Measurements from ENCODE around the gene USP9X.
"Not testable (repeated sequence)": the region's sequence is repeated elsewhere in the genome, so short reads cannot be mapped to it uniquely, and the experiment has no call there.

Gene USP9X

DNA sequence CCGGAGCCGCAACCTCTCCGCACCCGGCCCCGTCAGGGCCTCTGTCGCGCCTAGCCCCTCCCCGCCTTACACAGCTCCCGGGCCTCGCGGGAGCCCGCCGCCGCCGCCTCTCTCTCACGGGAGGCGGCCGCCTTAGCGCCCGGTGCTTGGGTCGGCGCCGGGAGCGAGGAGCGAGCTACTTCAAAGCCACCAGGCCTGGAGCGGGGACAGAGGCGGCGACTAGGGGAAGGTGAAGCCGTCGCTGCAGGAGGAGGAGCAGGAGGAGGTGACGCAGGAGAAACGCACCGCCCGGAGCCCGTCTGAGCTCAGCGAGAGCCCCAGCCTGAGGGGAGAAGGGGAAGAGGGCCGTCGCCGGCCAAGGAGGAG lies 250 bp downstream of the USP9X start:
- no peak for DNase-seq (ENCODE audit: low read depth)

DNA sequence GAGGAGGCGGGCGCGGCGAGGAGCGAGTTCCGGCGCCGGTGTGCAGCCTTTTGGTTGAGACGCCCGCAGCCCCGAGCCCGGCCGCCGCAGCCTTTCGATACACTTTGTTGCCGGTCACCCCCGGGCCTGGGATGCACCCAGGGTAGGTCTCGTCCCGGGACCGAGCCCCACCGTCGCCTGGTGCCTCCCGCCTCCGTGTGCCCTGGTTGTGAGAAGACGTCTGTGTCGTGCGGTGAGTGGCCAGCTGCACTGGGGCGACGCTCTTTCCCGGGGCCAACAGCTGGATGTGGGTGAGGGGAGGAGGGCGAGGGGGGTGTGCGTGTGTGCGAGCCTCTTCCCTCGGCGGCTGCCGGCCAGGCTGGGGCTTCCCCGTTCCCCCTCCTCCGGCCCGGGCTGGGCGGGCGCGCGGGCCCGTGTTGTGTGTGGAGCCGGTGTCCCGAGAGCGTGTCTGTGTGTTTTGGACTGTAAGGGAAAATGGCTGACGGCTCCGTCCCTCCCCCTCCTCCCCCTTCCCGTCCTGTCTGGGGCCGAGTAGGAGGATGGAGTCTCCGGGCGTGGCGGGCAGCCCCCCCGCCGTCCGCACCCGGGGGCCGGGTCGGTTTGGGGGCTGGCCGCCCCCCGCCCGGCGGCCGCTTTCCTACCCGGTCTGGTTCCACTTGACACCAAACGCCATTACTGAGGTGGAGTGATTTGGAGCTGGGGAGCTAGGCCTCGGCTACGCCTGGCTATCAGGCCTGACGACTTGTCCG lies 807 bp downstream of the USP9X start:
- no peak for DNase-seq (ENCODE audit: low read depth)

DNA sequence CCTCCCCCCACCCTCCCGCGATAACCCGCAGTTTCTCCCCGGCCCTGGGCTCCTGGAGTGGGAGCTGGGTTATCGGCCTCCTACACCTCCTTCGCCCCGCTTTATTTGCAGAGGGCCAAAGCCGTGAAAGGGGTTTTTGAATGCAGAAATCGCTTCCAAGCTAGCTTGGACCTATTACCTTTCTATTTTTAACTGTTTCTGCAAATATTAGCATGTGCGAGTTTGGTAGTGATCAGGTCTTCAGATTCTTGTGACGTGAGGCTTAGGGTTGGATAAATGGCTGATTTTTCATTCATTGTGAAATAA lies 1.3 kb downstream of the USP9X start:
- DNase-seq (ENCODE audit: low read depth): no peak

DNA sequence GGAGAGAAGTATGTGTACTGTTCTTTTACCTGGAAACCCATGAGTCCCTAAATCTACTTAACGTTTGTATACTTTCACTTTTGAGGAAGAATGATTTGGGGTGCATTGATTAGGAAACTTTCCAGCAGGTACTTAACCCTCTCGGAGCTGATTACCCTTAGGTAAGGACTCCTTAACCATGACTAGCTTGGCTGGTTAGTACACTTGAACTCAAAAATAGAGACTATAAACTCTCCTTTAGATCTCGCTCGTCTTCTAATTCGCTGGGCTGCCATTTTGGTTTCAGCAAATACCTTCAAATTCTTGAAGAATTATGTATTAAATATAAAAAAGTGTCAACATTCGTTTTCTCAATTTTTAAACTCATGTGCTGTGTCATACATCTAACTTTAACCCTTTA lies 2.0 kb downstream of the USP9X start:
- DNase-seq (ENCODE audit: low read depth): no peak

DNA sequence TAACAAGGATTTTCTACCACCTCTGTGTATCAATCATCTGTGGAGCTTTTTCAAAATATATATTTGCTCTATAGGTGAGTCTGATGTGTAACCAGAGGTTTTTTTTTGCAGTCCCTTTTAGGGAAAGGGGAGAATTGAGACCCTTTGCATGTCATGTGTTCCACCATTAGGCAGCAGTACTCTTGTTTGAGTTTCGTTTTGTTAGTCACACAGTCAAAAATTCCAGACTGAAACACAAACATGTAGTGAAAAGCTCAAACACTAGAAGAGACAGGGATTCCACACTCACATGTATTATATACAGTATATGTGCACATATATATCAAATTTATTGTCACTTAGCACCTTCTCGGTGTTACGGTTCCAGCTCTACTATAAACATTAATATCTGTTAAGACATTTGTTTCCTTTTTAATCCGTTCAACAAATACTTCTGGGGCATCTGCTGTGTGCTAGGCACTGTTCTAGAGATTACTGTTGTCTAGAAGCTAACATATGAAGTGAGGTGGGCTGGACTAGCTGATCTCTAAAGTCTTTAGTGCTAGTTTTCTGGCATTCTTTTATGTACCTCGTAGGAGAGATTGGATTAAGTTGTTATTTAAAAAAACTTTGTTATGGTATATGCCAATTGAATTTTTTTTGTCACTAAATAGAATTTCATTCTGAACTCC lies 5.5 kb downstream of the USP9X start:
- no peak for DNase-seq (ENCODE audit: low read depth)

DNA sequence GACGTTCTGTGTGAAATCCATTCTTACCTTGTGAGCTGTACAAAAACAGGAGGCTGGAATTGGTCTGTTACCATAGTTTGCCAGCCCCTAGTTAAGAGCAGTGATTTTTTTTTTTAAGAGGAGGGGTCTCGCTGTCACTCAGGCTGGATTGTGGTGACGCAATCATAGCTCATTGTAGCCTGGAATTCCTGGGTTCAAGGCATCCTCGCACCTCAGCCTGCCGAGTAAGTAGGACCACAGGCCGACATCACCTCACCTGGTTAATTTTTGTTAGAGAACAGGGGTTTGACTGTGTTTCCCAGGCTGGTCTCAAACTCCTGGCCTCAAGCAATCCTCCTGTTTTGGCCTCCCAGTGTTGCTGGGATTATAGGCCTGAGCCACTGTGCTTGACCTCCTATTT lies 7.5 kb downstream of the USP9X start:
- DNase-seq (ENCODE audit: low read depth): no peak

DNA sequence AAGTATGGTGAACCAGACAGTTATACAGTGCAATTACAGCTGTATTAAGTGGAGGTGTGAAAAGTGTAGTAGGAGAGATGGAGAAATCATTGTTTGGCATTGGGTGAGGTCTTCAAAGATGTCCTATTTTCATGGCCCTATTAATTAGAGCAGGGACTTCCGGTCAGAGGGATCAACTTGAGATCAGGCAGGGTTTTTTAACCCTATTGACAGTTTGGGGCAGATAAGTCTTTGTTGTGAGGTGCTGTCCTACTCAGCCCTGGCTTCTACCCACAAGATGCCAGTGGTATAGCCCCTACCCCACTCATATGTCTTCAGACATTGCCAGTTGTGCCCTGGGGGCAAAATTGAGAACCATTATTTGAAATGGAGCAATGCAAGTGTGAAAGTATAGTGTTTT lies 9.9 kb downstream of the USP9X start:
- DNase-seq (ENCODE audit: low read depth): no peak

DNA sequence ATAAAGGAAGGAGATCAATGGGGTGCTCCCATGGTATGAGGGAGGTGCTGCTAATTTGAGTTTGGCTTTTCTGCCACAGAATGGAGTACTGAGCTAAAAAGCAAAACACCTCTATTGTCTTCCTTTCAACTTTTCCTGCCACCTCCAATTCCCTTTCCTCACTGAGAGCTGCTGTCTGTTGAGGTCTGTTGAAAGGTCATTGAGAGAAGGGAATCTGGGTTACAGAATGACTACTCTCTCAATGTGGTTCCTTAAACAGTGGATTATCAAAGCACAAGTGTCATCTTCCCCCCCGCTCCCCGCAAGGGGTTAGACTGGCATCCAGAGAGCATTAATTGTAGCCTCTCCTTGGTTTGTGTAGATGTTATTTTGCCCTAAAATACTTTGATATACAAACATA lies 10.7 kb downstream of the USP9X start:
- no peak for DNase-seq (ENCODE audit: low read depth)

DNA sequence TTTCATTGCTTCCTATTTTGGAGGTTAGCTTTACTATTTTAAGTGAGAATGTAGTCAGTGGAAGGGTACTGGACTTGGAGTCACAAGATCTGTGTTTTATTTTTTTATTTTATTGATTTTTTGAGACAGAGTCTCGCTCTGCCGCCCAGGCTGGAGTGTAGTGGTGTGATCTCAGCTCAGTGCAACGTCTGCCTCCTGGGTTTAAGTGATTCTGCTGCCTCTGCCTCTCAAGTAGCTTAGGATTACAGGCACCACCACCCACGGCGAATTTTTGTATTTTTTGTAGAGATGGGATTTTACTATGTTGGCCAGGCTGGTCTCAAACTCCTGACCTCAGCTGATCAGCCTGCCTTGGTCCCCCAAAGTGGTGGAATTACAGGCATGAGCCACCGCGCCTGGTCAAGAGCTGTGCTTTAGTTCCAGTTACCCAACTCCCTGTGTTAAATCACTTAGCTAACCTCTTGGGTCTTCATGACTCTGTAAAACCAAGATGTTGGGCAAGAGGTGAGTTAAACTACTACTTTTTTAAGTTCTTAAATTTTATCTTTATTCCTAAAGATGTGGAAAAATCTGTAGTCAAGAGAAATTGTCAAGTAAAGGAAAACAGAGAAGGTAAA lies 11.2 kb downstream of the USP9X start:
- DNase-seq (ENCODE audit: low read depth): no peak

DNA sequence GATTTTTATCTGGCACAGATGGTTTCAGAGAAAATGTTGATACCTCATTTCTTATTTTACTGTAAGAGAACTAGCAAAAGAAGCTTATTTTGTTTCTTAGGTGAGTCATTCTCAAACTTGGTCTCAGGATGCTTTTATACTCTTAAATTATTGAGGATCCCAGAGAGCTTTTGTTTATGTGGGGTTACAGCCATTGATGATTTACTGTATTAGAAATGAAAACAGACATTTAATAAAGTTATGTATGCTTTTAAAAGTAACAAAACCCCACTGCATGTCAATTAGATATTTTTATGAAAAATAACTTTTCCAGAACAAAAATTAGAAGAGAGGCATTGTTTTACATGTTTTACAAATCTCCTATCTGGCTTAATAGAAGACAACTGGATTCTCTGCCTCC lies 12.1 kb downstream of the USP9X start:
- no peak for DNase-seq (ENCODE audit: low read depth)

DNA sequence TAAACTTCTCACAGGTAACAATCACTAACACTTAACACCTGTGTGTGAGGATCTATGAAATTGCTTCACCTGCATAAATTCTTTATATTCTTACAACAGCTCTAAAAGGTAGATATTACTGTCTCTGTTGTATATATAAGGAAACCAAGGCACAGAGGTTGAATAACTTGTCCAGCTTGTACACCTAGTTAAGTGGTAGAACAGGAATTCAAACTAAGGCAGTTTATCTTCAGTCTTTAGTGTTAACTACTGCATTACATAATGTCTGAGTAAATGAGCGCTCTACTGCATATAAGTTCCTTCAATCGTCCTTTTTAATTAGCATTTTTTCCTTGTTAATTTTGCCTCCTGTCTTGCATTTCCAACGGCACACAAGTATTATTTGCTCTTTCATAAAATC lies 15.0 kb downstream of the USP9X start:
- no peak for DNase-seq (ENCODE audit: low read depth)

DNA sequence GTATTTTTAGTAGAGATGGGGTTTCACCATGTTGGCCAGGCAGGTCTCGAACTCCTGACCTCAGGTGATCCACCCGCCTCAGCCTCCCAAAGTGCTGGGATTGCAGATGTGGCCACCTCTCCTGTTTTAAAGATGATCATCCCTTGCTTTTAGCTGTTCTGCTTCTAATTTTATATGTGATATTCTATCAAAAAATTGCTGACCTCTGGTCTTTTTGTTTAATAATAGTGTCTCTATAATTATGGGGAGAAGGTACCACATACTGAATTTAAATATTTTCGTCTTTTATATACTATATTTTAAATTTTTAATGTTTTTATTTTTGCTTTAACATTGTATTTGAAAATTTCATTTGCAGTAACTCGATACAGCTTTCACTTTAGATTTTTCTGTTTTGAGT lies 15.6 kb downstream of the USP9X start:
- no peak for DNase-seq (ENCODE audit: low read depth)

DNA sequence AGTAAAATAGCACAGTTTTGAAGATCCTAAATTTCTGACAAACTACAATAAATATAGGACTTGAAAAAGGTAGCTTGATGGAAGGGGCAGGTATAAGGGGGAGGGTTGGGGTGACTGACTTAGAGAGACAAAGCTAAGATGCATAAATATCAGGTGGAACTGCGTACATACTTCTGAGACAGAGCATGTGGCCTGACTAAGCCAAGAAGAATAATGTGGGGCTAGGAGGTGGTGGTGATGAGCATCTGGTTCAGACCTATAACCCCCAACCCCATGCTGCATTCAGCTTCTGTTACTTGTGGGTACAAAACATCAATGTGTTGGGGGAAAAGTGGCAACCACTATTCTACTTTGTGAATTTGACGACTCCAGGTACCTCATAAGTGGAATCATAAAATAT lies 19.8 kb downstream of the USP9X start:
- no peak for DNase-seq (ENCODE audit: low read depth)

DNA sequence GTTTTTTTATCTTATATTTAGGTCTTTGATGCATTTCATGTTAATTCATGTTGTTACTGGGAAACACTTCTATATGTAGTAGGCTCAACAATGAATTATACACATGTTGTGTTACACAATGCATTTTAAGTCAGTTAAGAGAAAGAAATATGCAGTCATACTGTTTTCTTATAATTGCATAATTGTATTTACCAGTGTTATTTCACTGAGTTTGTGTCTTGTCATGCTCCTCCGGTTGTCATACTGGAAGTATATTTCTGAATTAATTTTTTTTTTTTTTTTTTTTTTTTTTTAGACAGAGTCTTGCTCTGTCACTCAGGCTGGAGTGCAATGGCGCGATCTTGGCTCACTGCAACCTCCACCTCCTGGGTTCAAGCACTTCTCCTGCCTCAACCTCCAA lies 21.0 kb downstream of the USP9X start:
- DNase-seq (ENCODE audit: low read depth): not testable (repeated sequence)

DNA sequence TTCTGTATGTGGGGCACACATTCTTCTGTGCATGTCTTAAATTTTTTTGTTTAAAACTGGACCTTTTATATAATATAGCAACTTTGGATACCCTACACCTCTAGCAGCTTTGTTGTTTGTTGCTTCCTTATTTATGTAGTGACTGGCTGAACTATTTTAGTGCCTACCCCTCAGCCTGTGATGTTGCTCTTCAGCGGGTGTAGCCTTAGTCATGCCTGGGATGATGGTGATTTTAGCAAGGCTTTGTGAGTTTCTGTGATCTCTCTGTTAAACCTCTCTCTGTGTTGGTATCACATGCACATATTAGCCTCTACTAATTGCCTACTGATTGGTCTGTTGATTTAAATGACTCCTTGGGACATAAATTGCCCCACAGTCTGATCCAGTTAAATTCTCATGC lies 22.8 kb downstream of the USP9X start:
- DNase-seq (ENCODE audit: low read depth): no peak

DNA sequence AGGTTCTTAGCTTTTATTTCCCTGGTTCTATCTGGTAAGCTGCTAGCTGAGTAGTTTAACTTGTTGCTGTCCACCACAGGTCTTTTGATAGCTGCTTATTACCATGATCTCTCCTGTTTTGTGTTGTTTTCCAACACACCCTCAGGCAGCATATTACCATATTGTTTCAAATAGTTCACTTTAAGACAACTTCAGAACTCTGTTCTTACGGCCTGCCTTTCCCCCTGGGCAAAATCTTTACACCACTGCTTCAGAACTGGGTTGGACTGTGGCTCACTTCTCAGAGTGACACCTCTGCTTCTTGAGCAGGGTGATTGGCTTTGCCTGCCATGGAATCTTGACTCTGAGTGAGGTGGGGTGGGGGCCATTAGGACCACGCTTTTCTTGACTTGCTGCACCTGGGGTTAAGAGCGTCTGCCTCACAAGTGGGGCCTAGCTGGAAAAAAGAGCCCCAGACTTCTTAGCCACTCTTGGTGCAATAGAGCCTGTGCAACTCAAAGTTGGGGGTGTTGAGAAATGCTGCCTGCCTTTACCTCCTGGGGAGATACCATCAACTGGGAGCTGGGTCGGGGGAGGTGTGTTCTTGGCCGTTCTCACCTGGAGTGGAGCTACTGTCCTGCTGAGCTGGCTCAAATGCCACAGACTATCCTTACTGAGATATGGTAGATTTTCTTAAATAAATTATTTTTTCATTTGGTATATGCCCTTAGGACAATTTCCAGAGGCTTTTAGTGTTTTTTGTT lies 23.4 kb downstream of the USP9X start:
- no peak for DNase-seq (ENCODE audit: low read depth)

DNA sequence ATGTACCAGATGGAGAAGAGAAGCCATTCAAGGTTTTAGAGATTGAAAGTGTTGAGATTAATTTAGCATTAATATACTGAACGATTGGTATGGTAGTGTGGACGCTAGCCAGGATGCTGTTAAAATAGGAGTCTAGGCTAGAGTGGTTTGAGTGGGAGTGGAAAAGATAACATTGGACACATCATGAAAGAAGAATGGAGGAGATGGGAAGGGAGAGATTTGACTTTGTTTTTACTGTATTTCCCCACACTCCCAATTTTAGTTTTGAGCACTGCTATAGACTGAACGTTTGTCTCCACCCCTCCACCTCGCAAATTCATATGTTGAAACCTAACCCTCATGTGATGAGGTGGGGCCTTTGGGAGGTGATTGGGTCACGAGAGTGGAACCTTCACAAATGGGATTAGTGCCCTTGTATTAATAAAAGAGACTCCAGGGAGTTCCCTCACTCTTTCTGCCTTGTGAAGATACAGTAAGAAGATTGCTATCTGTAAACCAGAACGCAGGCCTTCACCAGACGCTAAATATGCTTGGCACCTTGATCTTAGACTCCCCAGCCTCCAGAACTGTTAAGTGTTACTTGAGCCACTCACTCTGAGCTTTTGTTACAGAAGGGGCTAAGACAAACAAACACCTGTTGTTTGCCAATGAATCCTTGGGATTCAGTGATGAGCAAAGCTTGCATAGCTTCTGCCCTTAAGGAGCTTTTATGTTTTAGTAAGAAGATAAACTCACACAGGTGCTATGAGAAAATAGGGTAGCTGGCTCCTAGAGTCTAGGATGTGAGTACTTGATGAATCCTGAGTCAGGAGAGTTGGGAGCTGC lies 25.8 kb downstream of the USP9X start:
- no peak for DNase-seq (ENCODE audit: low read depth)

DNA sequence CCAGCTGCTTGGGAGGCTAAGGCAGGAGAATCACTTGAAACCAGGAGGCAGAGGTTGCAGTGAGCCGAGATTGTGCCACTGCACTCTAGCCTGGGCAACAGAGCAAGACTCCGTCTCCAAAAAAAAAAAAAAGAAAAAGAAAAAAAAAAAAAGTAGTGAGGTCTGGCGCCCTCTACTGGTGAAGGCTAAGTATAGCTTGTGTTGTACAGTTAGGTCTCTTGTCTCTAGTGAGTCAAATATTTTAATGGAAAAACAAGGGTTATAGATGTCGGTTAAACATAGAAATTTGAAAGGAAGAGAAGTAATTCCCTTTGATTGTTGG lies 29.8 kb downstream of the USP9X start:
- not testable (repeated sequence) for DNase-seq (ENCODE audit: low read depth)

DNA sequence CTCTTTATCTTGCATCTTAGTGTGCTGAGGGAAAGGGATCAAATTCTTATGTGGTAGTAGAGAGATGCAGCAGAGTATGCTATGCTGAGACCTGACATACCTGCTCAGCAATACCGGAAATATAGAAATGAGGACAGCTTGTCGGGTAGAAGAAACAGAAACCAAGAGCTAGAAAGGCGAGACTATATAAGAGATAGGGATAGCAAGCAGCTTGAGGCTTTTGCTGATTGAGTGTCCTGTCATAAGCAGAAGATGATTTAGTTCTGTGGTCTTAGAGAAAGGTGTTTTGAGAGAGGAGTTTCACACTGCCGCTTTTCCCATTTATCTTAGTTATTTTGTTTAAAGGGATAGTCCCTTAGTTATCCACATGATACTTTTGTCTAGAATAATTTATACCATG lies 31.7 kb downstream of the USP9X start:
- DNase-seq (ENCODE audit: low read depth): no peak

DNA sequence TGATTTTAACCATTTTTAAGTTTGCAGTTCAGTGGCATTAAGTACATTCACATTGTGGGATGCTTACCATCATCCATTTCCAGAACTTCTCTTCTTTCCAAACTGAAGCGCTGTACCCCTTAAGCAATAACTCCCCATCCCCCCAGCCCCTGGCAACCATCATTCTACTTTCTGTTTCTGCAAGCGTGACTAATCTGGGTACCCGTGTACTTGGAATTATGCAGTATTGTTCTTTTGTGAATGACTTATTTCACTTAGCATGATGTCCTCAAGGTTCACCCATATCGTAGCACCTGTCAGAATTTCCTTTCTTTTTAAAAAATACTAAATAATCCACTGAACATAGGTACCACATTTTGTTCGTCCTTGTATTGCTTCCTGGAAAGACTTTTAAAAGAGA lies 32.9 kb downstream of the USP9X start:
- DNase-seq (ENCODE audit: low read depth): no peak

DNA sequence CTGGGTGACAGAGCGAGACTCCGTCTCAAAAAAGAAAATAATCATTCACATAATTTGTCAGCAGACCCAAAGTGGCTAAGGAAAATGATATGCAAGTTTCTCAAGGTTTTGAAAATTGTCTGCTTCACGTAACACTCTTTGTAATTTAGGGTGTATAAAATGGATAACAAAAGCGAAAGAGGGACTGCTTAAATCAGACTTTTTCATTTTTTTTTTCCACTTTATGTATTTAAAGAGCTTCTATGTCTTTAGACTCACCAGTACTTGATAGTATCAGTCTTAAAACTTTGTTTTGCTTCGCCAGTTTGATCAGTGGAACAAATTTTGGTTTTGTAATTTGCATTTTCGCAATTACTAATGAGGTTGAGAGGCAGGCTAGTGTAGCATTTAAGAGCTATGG lies 34.6 kb downstream of the USP9X start:
- no peak for DNase-seq (ENCODE audit: low read depth)

DNA sequence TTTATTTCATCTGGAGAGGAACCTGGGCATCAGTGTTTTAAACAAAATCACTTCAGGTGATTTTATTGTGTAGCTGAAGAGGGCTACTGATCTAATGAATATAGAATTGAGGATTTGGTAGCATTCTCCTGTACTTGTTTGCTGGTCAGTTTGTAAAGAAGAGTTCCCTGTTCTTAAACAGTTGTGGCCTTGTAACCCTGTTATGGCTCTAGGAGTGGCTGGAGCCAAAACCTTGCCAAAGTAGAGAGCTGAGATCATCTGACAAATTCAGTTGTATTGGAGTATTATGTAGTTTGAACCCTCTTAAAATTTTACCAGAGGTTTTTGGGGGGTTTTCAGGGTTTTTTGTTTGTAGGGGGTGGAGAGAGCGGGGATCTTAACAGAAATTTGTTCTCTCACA lies 36.5 kb downstream of the USP9X start:
- no peak for DNase-seq (ENCODE audit: low read depth)

Measured in fibroblast of the conjunctiva (primary cell).